Measurements from ENCODE around the gene ANKRD9. TPM values are rescaled to one million over a fixed set of nuclear protein-coding genes. Genes with fewer than 3 reads are reported as not detected.

The ANKRD9 gene
- total and polyA plus RNA-seq, 2 donors (not counting 3 experiments of a cell fraction or from before 2014, with no cell fraction given), result 21.0 to 24.6 TPM

DNA sequence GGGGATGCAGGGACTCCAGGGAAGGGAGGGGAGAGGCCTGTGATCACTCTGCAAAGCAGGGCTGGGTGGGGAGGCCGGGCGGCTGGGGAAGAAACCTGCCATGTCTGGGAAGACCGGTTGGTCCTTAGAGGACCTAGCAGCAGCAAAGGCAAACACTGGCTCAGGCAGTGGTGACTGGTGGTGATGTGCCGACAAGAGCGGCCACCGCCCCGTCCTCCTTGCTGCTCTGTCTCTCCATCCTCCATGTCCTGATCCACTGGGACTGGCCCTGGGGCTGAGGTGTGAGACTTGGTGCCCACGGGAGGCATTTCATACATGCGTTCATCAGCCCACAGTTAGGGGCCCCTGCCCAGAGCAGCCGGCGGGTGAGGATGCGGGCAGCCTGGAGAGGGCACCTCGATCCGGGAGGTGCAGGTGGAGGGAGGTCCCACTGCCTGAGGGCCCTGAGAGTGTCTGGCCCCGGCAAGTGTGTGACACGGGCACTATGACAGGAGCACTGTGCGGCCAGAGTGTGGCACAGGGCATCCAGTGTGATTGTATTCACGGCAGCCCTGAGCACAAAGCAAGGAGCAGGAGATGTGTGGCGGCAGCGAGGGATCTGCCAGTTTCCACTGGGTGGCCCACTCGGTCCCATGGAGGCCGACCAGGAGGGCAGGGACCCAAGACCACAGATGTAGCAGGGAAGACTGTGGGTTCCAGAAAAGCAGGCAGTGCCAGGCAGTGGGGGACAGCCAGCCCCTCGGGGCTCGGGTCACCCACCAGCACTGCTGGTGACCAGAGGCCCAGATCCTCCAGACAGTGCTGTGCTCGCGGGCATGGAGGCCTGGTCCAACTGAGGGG lies 13.9 kb downstream of the ANKRD9 start:
- POLR2A ChIA-PET, result no interaction called here
- intact Hi-C loops (cut with micrococcal nuclease) (no loop called here), dilution Hi-C loops (cut with MboI; ENCODE audit: extremely low pct_ligation_motif_present, low sequenced_read_pairs) (no loop called here)
- Histone ChIP-seq H3K9ac (replicated peaks; ENCODE audit: extremely low read depth, insufficient read depth, low read length) (no peak overlapping the region), H3K4me3 (replicated peaks in 1 of 3; ENCODE audit: insufficient read depth in 1 of 3, low read depth in 1 of 3, low read length in 3 of 3) (no peak overlapping the region), H3K36me3 (ENCODE audit: control insufficient read depth in 2 of 2, extremely low read depth in 1 of 2, insufficient read depth in 2 of 2, low read length in 2 of 2) (peaks cover 0 to 16% of the 10 kb centered on the region in 2 experiments), H3K27me3 (ENCODE audit: control insufficient read depth in 2 of 2, insufficient read depth in 2 of 2, low read length in 2 of 2) (no peaks in the 10 kb centered on the region), H3K79me2 (ENCODE audit: control insufficient read depth, insufficient read depth, low read length) (no peaks in the 10 kb centered on the region), H3K9me1 (replicated peaks; ENCODE audit: control insufficient read depth, extremely low read depth, insufficient read depth, low read length) (no peaks in the 10 kb centered on the region), H2AFZ (ENCODE audit: low read depth, low read length) (no peak overlapping the region), H3K9me3 (replicated peaks; ENCODE audit: control insufficient read depth, insufficient read depth, low read length) (no peaks in the 10 kb centered on the region), H3K4me2 (ENCODE audit: insufficient read depth, low read length) (no peak overlapping the region), H3K4me1 (ENCODE audit: control insufficient read depth, extremely low read depth, insufficient read depth, low read length) (peaks cover 7% of the 10 kb centered on the region), H3K27ac (ENCODE audit: insufficient read depth, low read depth, low read length) (no peak overlapping the region), H4K20me1 (replicated peaks; ENCODE audit: control insufficient read depth, extremely low read depth, insufficient read depth, low read length) (no peaks in the 10 kb centered on the region)
- TF ChIP-seq POLR2A (IDR thresholded peaks at IDR 0.05; ENCODE audit: low read depth, low read length), result no peak
- TF ChIP-seq CTCF (IDR thresholded peaks at IDR 0.05; ENCODE audit: extremely low read depth in 1 of 2, insufficient read depth in 1 of 2, low read depth in 1 of 2, low read length in 2 of 2), result no peak
- TF ChIP-seq MYC (IDR thresholded peaks at IDR 0.05; ENCODE audit: low read depth, low read length), result no peak
- no peak for TF ChIP-seq EZH2 (IDR thresholded peaks at IDR 0.05; ENCODE audit: borderline replicate concordance, low read depth, low read length, severe bottlenecking)
- DNase-seq (ENCODE audit: low read depth, low spot score) (no peak), FAIRE-seq (no peak)
- BruUV-seq (replicated peaks), result no TSS peak
- CTCF ChIA-PET, result no interaction called here

- no TSS peak for BruUV-seq (replicated peaks)
- Histone ChIP-seq H3K9me1 (replicated peaks; ENCODE audit: control insufficient read depth, extremely low read depth, insufficient read depth, low read length) (no peaks in the 10 kb centered on the region), H3K4me1 (ENCODE audit: control insufficient read depth, extremely low read depth, insufficient read depth, low read length) (no peaks in the 10 kb centered on the region), H3K27ac (ENCODE audit: insufficient read depth, low read depth, low read length) (no peak overlapping the region), H3K79me2 (ENCODE audit: control insufficient read depth, insufficient read depth, low read length) (no peaks in the 10 kb centered on the region), H3K36me3 (ENCODE audit: control insufficient read depth in 2 of 2, extremely low read depth in 1 of 2, insufficient read depth in 2 of 2, low read length in 2 of 2) (peaks cover 0 to 11% of the 10 kb centered on the region in 2 experiments), H3K9me3 (replicated peaks; ENCODE audit: control insufficient read depth, insufficient read depth, low read length) (no peaks in the 10 kb centered on the region), H3K9ac (replicated peaks; ENCODE audit: extremely low read depth, insufficient read depth, low read length) (no peak overlapping the region), H3K4me3 (replicated peaks in 1 of 3; ENCODE audit: insufficient read depth in 1 of 3, low read depth in 1 of 3, low read length in 3 of 3) (no peak overlapping the region), H4K20me1 (replicated peaks; ENCODE audit: control insufficient read depth, extremely low read depth, insufficient read depth, low read length) (no peaks in the 10 kb centered on the region), H2AFZ (ENCODE audit: low read depth, low read length) (no peak overlapping the region), H3K4me2 (ENCODE audit: insufficient read depth, low read length) (no peak overlapping the region), H3K27me3 (ENCODE audit: control insufficient read depth in 2 of 2, insufficient read depth in 2 of 2, low read length in 2 of 2) (no peaks in the 10 kb centered on the region)
- intact Hi-C loops (cut with micrococcal nuclease), result no loop called here
- dilution Hi-C loops (cut with MboI; ENCODE audit: extremely low pct_ligation_motif_present, low sequenced_read_pairs), result no loop called here
- no peak for TF ChIP-seq POLR2A (IDR thresholded peaks at IDR 0.05; ENCODE audit: low read depth, low read length)
- TF ChIP-seq MAX (IDR thresholded peaks at IDR 0.05; ENCODE audit: insufficient read depth, insufficient read length), result no peak
- no peak for TF ChIP-seq CTCF (IDR thresholded peaks at IDR 0.05; ENCODE audit: extremely low read depth in 1 of 2, insufficient read depth in 1 of 2, low read depth in 1 of 2, low read length in 2 of 2)
- TF ChIP-seq EZH2 (IDR thresholded peaks at IDR 0.05; ENCODE audit: borderline replicate concordance, low read depth, low read length, severe bottlenecking), result no peak
- TF ChIP-seq FOS (IDR thresholded peaks at IDR 0.05; ENCODE audit: borderline replicate concordance, insufficient read depth, low read length), result no peak
- TF ChIP-seq GATA2 (IDR thresholded peaks at IDR 0.05; ENCODE audit: insufficient read depth, insufficient read length, low read depth, low read length), result no peak
- no peak for TF ChIP-seq JUN (IDR thresholded peaks at IDR 0.05; ENCODE audit: borderline replicate concordance, insufficient read depth, insufficient read length, low read depth)
- TF ChIP-seq POLR2AphosphoS5 (IDR thresholded peaks at IDR 0.05; ENCODE audit: insufficient read depth, low read depth, low read length), result no peak
- no peak for TF ChIP-seq MYC (IDR thresholded peaks at IDR 0.05; ENCODE audit: low read depth, low read length)
- FAIRE-seq, result no peak
- no peak for DNase-seq (ENCODE audit: low read depth, low spot score)
- ChIA-PET POLR2A (no interaction called here), CTCF (interaction anchor here (1.0 to 1.5 kb wide), 3 partner anchors 8 to 49 kb away, joined by 3 to 5 read pairs (median 3); no protein-coding TSS in a partner anchor)
Observed at GRCh38 chr14:102493585-102493984, 16.0 kb downstream of the ANKRD9 start.
